ENCODE results near the gene CHAF1A.

CHAF1A gene

GRCh38 chr19:4442819-4443146 lies 40.3 kb downstream of the CHAF1A start:
- DNase-seq: no peak

DNA sequence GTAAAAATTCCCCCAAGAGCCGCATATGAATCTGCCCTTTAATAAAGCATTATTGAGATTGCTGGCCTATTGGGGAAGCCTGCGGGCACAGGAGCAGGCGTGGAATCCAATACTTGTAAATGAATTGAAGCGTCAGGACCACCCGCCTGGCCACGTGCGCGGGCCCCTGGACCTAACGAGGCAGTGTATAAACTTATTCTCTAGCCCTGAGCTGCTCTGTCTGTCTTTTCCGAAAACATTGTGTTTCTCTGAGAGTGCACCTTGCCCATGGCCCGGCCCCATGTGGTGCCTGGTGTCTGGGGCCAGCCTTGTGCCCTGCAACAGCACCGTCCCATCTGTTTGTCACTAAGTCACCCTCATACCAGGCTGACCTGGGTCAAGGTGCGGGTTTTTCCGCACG lies 40.7 kb downstream of the CHAF1A start:
- DNase-seq: no peak

- no peak for DNase-seq
Observed at GRCh38 chr19:4443966-4444764, 41.7 kb downstream of the CHAF1A start.

GRCh38 chr19:4444765-4445741 lies 42.6 kb downstream of the CHAF1A start:
- DNase-seq: no peak

GRCh38 chr19:4445963-4446703 lies 43.7 kb downstream of the CHAF1A start:
- no peak for DNase-seq

DNA sequence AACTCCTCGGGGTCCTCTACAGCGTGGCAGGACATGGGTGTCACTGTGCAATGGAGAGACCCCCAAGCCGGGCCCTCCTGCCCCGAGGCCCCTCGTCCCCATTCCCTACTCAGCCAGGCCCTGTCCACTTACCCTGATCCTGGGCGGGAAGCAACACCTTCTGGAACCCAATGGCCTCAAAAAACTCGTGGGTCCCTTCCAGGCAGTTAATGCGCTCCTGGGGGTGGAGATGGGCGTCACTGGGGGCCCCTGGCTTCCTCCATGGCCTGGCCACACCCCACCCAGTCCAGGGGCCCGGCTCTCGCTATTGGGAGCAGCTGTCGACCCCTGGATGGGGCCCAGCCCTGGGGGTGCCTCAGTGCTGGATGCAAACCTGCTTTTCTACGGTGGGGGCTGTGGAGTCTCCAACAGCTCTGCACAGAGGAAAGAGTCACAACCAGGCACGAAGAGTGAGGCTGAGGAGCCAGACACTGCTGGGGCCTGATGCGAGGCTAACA lies 44.3 kb downstream of the CHAF1A start:
- DNase-seq: no peak

DNA sequence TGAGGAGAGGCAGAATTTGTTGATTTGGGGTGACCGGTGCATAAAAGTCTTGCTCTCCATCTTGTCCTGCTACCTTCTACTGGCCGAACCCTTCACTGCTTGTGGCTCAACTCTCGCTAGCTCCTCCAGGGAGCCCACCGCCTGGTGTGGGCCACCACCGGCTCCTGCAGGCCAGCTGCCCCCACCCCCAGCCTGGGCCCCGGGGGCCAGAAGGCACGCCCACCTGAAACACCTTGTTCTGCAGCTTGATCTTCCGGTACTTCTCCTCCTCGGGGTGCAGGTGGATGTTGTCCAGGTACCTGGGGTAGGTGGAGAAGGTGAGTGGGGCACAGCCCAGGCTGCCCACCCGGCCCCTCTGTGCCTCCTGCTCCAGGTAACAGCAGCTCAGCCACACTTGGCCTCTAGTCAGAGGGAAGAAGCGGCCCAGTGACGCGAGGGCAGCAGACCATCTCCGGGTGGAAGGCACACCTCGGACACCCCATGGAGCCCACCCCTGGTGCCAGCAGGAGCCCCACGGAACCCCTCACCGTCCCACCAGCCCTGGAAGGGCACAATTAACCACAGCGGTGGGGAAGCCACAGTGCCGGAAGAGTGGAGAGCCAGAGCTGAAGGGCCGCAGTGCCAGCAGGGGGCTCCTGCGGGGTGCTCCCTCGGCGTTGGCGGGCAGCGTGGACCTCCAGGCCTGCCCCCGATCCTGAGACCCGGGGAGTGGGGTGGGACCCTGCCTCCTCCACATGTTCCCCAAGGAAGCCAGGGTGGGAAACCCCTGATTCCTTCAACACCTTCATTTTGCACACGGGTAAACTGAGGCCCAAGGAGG lies 45.1 kb downstream of the CHAF1A start:
- DNase-seq: no peak

DNA sequence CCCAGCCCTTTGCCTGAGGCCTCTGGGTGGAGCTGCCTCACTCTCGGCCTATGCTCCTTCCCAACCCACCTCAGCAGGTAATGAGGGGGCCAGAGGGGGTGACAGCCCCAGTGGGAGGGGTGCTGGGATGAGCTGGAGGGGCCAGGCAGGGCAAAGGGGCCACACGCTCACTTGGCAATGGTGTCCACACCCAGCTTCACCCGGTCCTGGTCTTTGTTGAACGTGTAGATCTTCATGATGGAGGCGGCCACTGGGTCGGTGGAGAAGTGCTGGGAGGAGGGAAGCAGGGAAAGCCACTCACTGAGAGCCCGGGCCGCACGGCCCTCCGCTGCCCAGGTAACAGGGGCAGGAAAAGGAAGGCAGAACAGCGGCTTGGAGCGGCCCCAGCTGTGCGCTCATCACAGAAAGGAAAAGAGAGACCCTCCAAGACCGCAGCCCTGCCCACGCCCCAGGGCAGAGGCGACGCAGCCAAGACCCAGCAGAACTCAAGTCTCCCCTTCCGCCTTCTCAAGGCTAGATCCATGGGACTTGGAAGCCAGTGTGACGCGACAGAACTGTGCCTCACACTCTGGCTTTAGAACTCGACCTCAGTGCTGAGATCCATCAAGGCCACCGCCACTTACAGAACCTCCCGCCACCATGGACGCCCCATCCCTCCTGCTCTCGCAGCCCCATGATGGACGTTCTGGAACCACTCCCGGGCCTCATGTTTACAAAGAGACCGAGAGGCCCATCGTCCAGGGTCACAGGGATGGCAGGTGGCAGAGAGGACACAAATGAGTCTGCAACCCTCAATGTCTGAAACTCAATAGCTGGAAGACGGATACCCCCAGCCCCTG lies 45.9 kb downstream of the CHAF1A start:
- no peak for DNase-seq

GRCh38 chr19:4449022-4449638 lies 46.7 kb downstream of the CHAF1A start:
- no peak for DNase-seq

DNA sequence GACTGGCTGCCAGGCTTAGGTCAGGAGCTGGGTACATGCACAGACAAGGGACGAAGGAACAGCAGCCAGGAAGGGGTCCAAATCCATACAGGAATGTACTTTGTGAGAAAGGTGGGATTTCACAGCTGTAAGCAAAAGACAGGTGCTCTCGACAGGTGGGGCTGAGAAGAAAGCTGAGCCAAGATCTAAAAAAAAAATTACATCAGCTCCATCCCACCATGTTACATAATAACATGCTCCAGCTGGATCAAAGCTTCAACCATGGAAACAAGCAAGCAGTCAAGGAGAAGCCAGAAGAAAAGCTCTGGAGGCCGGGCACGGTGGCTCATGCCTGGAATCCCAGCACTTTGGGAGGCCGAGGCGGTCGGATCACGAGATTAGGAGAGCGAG lies 47.2 kb downstream of the CHAF1A start:
- DNase-seq: no peak

DNA sequence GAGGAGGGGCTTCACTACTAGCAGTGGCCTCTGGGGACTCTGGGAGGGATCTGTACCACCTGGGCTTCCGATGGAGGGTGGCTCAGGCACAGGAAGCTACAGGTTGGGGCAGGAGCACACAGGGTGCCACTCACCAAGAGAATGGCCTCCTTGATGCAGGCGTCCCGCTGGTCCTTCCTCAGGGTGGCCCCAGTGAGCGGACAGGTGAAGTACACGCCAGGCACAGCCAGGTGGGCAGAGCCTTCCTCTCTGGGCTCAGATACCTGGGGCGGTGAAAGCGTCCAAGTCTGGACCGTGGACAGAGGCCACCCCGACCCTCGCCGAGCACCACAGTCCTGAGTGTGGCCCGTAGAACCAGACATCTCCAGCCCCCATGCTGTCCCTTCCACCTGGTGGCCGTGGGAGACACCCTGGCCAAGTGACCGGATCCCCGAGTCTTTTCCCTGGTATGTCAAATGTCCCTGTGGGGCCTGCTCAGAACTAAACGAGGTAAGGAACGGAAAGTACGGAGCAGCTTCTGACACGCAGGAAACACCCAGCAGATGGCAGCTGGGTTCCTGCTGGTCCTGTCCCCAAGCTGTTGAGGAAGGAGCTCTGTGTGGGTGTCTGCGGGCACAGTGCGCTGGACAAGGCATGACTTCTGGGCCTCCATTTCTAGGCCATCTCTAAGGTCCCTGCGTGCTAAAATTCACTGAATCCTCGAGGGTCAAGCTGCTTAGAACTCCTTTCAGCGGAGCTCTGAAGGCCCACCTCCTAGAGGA lies 50.0 kb downstream of the CHAF1A start:
- no peak for DNase-seq

DNA sequence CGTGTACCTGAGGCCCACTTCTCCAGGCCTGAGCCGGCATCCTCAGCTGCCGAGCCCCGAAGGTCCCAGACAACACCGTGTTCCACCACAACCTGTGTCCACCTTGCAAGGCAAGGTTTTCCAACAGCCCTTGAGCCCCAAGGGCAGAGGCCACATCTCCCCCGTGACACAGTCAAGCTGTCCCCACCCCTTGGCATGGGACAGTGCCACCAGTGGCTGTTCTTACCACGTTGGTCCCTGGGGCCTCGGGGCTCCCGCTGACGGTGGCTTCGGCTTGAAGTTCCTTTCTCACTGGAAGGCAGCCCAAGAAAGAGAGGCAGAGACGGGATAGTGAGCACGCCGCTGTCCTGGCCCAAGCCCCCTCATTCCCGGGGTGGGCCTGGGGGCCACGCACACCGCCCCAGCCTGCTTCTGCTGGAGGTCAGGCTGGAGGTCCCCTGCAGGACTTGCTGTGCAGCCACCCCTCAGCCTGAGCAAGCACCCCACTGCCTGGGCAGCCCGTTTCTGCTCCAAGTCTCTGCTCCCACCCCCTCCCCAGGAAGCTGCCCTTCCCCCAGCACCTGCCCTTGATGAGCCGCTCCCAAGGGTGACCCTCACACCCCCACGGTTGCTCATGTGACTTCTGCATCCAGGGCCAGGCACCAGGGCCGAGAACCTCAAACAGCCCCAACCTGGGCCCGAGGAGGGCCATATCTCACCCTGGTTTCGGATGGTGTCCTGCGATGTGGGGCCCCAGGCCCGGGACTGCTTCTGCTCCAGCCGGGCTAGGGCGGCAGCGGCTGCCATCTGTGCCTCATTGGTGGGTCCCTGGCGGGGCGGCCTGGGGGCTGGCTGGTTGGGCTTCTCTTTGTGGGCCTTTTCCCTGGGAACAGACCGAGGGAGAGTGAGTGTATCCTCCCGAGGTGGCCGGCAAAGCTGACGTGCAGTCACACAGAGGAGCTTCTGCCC lies 51.1 kb downstream of the CHAF1A start:
- DNase-seq: no peak

DNA sequence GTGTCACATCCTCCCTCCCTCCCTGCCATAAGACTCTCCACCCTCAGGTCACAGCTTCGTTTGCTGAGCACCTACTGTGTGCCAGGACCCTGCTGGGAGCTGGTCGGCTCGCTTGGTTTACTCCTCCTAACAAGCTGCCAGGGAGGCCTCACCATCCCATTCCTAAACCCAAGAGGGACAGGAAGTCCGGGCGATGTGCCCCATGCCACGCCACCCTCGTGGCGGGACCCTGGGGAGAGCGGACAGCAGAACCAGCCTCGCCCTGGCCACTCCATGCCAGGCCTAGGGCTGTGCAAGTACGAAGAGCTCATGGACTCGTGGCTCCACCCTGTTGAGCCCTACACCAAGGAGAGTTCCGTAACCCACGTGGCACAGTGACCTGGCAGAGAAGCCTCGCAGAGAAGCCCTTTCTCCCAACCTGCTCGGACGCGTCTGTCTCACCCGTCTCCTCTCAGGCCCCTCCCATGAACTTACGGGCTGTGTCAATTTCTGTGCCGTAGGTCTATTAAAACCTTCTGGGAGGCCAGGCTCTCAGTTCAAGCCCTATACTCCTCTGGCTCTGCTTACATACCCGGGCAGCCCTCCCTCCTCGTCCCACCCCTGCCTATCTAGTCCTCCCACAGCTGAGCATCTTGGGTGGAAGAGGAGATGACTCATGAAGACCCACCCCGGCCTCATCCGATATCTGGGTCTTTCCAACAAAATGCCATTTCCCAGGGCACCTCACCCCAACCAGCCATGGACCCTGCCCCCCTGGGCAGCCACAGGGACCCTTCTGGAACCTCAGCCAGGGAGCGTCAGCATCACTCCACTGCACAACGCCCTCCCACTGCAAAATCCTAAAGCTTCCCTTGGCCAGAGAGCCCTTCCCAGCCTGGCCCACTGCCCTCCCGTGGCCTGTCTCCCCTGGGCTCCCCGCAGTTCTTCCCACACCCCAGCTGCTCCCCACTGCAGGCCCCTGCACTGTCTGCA lies 52.6 kb downstream of the CHAF1A start:
- peak; percentile 96 for DNase-seq

DNA sequence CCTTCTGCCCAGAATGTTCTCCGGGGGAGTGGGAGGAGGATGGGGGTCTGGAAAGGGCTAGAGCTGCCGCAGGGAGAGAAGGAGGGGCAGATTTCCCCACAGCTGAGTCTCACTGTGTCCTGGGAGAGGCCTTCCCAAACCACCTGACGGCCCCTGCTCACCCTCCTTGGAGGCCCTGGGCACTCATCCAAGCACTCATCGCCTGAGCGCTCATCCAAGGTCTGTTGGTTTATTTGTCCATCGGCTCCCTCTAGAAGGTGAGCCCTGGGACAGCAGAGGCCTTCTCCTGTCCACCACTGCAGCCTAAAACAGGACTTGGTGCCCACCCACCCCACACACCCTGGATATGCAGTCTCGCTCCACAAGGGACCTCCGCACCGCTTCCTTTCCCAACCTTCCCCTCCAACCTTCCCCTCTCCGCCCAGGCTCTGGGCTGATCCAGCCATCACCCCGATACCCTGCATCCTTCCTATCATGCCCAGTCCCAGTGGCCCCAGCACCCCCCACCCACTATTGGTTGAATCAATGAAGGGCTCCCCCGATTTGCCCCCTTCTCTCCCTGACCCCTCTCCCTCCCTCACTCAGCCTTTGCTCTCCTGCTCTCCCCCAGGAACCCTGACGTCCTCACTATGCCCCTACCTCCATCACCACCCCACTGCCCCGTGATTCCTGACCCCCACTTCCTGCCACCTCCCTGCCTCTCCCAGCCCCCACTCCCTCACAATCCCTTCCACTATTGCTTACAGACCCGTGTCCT lies 53.5 kb downstream of the CHAF1A start:
- DNase-seq: peak; percentile 77

- peak; percentile 57 for DNase-seq
Observed at GRCh38 chr19:4456476-4456842, 54.0 kb downstream of the CHAF1A start.

- DNase-seq: peak; percentile 70
Observed at GRCh38 chr19:4456843-4457653, 54.6 kb downstream of the CHAF1A start.

Measured in hematopoietic multipotent progenitor cell treated with erythropoietin and hydrocortisone succinate and interleukin-3 and kit ligand, for 6 days (in vitro differentiated cells).